ENCODE results near the gene PPP1R7. TPM values are rescaled to one million over a fixed set of nuclear protein-coding genes. Genes with fewer than 3 reads are reported as not detected.
A peak's percentile ranks its signal among the peaks of the same experiment; 100 is the strongest.

PPP1R7 gene
- total RNA-seq, 1 donor from 2014 or later = 55.5 TPM

- no peak for DNase-seq (ENCODE audit: extremely low spot score, unreplicated experiment)
- H3K27ac Mint-ChIP-seq (ENCODE audit: unreplicated experiment) = no peak overlapping the region
Observed at GRCh38 chr2:241223211-241224017, 73.1 kb downstream of the PPP1R7 start.

DNA sequence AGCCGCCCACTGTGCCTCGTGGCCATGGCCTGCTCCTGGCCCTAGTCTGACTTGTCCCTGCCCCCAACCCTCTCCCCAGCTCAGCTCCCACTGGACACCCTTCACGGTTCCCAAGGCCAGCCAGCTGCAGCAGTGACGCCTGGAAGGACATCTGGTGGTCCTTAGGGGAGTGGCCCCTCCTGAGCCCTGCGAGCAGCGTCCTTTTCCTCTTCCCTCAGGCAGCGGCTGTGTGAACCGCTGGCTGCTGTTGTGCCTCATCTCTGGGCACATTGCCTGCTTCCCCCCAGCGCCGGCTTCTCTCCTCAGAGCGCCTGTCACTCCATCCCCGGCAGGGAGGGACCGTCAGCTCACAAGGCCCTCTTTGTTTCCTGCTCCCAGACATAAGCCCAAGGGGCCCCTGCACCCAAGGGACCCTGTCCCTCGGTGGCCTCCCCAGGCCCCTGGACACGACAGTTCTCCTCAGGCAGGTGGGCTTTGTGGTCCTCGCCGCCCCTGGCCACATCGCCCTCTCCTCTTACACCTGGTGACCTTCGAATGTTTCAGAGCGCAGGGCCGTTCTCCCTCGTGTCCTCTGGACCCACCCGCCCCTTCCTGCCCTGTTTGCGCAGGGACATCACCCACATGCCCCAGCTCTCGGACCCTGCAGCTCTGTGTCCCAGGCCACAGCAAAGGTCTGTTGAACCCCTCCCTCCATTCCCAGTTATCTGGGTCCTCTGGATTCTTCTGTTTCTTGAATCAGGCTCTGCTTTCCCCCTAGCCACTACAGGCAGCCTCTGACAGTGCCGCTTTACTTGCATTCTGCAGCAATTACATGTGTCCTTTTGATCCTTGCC lies 74.0 kb downstream of the PPP1R7 start:
- H3K4me3 Mint-ChIP-seq (ENCODE audit: unreplicated experiment) = no peak overlapping the region
- H3K27ac Mint-ChIP-seq (ENCODE audit: unreplicated experiment) = peak overlapping the region; percentile 66
- no peak for DNase-seq (ENCODE audit: extremely low spot score, unreplicated experiment)
- H3K36me3 Mint-ChIP-seq (ENCODE audit: unreplicated experiment) = peaks cover 18% of the 10 kb centered on the region
- H3K9me3 Mint-ChIP-seq (ENCODE audit: unreplicated experiment) = no peaks in the 10 kb centered on the region
- H3K4me1 Mint-ChIP-seq (ENCODE audit: unreplicated experiment) = peaks cover 14% of the 10 kb centered on the region
- TF ChIP-seq, protein P1, sequence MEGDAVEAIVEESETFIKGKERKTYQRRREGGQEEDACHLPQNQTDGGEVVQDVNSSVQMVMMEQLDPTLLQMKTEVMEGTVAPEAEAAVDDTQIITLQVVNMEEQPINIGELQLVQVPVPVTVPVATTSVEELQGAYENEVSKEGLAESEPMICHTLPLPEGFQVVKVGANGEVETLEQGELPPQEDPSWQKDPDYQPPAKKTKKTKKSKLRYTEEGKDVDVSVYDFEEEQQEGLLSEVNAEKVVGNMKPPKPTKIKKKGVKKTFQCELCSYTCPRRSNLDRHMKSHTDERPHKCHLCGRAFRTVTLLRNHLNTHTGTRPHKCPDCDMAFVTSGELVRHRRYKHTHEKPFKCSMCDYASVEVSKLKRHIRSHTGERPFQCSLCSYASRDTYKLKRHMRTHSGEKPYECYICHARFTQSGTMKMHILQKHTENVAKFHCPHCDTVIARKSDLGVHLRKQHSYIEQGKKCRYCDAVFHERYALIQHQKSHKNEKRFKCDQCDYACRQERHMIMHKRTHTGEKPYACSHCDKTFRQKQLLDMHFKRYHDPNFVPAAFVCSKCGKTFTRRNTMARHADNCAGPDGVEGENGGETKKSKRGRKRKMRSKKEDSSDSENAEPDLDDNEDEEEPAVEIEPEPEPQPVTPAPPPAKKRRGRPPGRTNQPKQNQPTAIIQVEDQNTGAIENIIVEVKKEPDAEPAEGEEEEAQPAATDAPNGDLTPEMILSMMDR (IDR thresholded peaks at IDR 0.05) = no peak
- no peaks in the 10 kb centered on the region for H3K27me3 Mint-ChIP-seq (ENCODE audit: unreplicated experiment)

More at GRCh38 chr2:241223211-241224017, 73.1 kb downstream of the PPP1R7 start:
- Mint-ChIP-seq H3K4me1 (ENCODE audit: unreplicated experiment) (peaks cover 22% of the 10 kb centered on the region), H3K9me3 (ENCODE audit: unreplicated experiment) (no peaks in the 10 kb centered on the region), H3K4me3 (ENCODE audit: unreplicated experiment) (no peak overlapping the region), H3K27me3 (ENCODE audit: unreplicated experiment) (no peaks in the 10 kb centered on the region), H3K36me3 (ENCODE audit: unreplicated experiment) (peaks cover 16% of the 10 kb centered on the region)
- TF ChIP-seq, protein P1 (IDR thresholded peaks at IDR 0.05) = no peak

DNA sequence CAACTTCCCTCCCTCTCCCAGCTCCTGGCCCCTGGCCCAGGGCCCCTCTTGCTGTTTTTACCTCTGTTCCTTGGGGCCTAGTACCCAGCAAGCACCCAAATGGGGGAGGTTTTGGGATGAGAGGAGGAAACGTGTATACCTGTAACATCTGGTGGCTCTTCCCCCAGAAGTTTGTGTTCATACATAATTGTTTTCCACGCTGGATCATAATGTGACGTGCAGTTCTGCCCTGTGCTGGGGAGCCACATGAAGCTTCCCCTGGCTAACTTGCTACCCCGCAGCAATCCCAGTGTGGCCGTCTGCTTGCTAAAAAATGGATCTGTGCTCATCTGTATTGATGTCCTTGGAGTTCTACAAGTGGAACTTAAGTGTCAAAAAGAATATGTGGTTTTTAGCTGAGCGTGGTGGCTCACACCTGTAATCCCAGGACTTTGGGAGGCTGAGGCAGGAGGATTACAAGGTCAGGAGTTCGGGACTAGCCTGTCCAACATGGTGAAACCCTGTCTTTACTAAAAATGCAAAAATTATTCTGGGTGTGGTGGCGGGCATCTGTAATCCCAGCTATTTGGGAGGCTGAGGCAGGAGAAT lies 74.7 kb downstream of the PPP1R7 start:
- Mint-ChIP-seq H3K4me3 (ENCODE audit: unreplicated experiment) (no peak overlapping the region), H3K9me3 (ENCODE audit: unreplicated experiment) (no peaks in the 10 kb centered on the region), H3K36me3 (ENCODE audit: unreplicated experiment) (peaks cover 21% of the 10 kb centered on the region), H3K27me3 (ENCODE audit: unreplicated experiment) (no peaks in the 10 kb centered on the region), H3K27ac (ENCODE audit: unreplicated experiment) (peak overlapping the region; percentile 66), H3K4me1 (ENCODE audit: unreplicated experiment) (peaks cover 12% of the 10 kb centered on the region)
- TF ChIP-seq, protein P1 (IDR thresholded peaks at IDR 0.05) = no peak
- no peak for DNase-seq (ENCODE audit: extremely low spot score, unreplicated experiment)

- DNase-seq (ENCODE audit: extremely low spot score, unreplicated experiment) = no peak
- TF ChIP-seq, protein P1 (IDR thresholded peaks at IDR 0.05) = no peak
- Mint-ChIP-seq H3K36me3 (ENCODE audit: unreplicated experiment) (peaks cover 23% of the 10 kb centered on the region), H3K27me3 (ENCODE audit: unreplicated experiment) (no peaks in the 10 kb centered on the region), H3K4me3 (ENCODE audit: unreplicated experiment) (no peak overlapping the region), H3K9me3 (ENCODE audit: unreplicated experiment) (no peaks in the 10 kb centered on the region), H3K4me1 (ENCODE audit: unreplicated experiment) (peaks cover 12% of the 10 kb centered on the region), H3K27ac (ENCODE audit: unreplicated experiment) (no peak overlapping the region)
Observed at GRCh38 chr2:241225545-241225944, 75.3 kb downstream of the PPP1R7 start.

Data from osteocyte (in vitro differentiated cells).